ENCODE results near the gene DNMBP. TPM values are rescaled to one million over a fixed set of nuclear protein-coding genes. Genes with fewer than 3 reads are reported as not detected.
"Not testable (repeated sequence)": the region's sequence is repeated elsewhere in the genome, so short reads cannot be mapped to it uniquely, and the experiment has no call there.

Gene DNMBP
- total and polyA plus RNA-seq, 2 experiments from 2014 or later = 13.9 to 18.2 TPM

- Histone ChIP-seq H3K4me2 (no peak overlapping the region), H3K27ac (peak overlapping the region; percentile 11), H3K4me1 (ENCODE audit: insufficient read depth) (peaks cover 8% of the 10 kb centered on the region), H3K9me2 (replicated peaks; ENCODE audit: insufficient read depth) (no peaks in the 10 kb centered on the region), H3K79me2 (peaks cover 44% of the 10 kb centered on the region), H3K9me3 (ENCODE audit: low read depth) (no peaks in the 10 kb centered on the region), H3K27me3 (no peaks in the 10 kb centered on the region), H3K4me3 (no peak overlapping the region), H4K20me1 (ENCODE audit: insufficient read depth, poor library complexity, severe bottlenecking) (no peaks in the 10 kb centered on the region), H3K36me3 (replicated peaks; ENCODE audit: insufficient read depth, low read depth) (no peaks in the 10 kb centered on the region), H2AFZ (no peak overlapping the region)
- no peak for DNase-seq (ENCODE audit: low spot score)
- TF ChIP-seq EZH2 (IDR thresholded peaks at IDR 0.05; ENCODE audit: borderline replicate concordance) = no peak
- no peak for TF ChIP-seq EZH2phosphoT487 (IDR thresholded peaks at IDR 0.05; ENCODE audit: low read depth, severe bottlenecking, unreplicated experiment)
- no peak for TF ChIP-seq CTCF (IDR thresholded peaks at IDR 0.05; ENCODE audit: poor library complexity)
- WGBS (ENCODE audit: low lambda C conversion rate, missing lambda C conversion rate) = 95% methylated on average over 3 of the region's 3 CpGs
Observed at GRCh38 chr10:99937630-99938029, 72.1 kb downstream of the DNMBP start.

- not testable (repeated sequence) for DNase-seq (ENCODE audit: low spot score); H3K27me3 ChIP-seq; H3K9me2 ChIP-seq (replicated peaks; ENCODE audit: insufficient read depth); H2AFZ ChIP-seq; H3K4me1 ChIP-seq (ENCODE audit: insufficient read depth); H3K9me3 ChIP-seq (ENCODE audit: low read depth); H4K20me1 ChIP-seq (ENCODE audit: insufficient read depth, poor library complexity, severe bottlenecking); H3K4me3 ChIP-seq; H3K36me3 ChIP-seq (replicated peaks; ENCODE audit: insufficient read depth, low read depth)
- WGBS (ENCODE audit: low lambda C conversion rate, missing lambda C conversion rate) = 48% methylated on average over 4 of the region's 7 CpGs
- Histone ChIP-seq H3K27ac (peak overlapping the region; percentile 93), H3K4me2 (peak overlapping the region; percentile 69), H3K79me2 (peaks cover 37% of the 10 kb centered on the region)
Observed at GRCh38 chr10:99932203-99932957, 77.4 kb downstream of the DNMBP start.

GRCh38 chr10:99930731-99931550 is 78.8 kb downstream of the DNMBP start:
- Histone ChIP-seq H3K4me1 (ENCODE audit: insufficient read depth) (peaks cover 6% of the 10 kb centered on the region), H3K4me2 (peak overlapping the region; percentile 72), H3K27ac (peak overlapping the region; percentile 93), H3K36me3 (replicated peaks; ENCODE audit: insufficient read depth, low read depth) (no peaks in the 10 kb centered on the region), H3K79me2 (peaks cover 42% of the 10 kb centered on the region), H3K9me2 (replicated peaks; ENCODE audit: insufficient read depth) (no peaks in the 10 kb centered on the region), H3K9me3 (ENCODE audit: low read depth) (no peaks in the 10 kb centered on the region), H4K20me1 (ENCODE audit: insufficient read depth, poor library complexity, severe bottlenecking) (no peaks in the 10 kb centered on the region), H2AFZ (no peak overlapping the region), H3K4me3 (peak overlapping the region; percentile 46), H3K27me3 (no peaks in the 10 kb centered on the region)
- TF ChIP-seq CTCF (IDR thresholded peaks at IDR 0.05; ENCODE audit: poor library complexity) (no peak), EZH2phosphoT487 (IDR thresholded peaks at IDR 0.05; ENCODE audit: low read depth, severe bottlenecking, unreplicated experiment) (no peak), EZH2 (IDR thresholded peaks at IDR 0.05; ENCODE audit: borderline replicate concordance) (no peak)
- 12% methylated on average over 9 of the region's 9 CpGs for whole genome bisulfite sequencing (ENCODE audit: low lambda C conversion rate, missing lambda C conversion rate)
- peak; percentile 87 for DNase-seq (ENCODE audit: low spot score)

GRCh38 chr10:99929360-99929759 is 80.4 kb downstream of the DNMBP start:
- Histone ChIP-seq H3K4me2 (peak overlapping the region; percentile 72), H4K20me1 (ENCODE audit: insufficient read depth, poor library complexity, severe bottlenecking) (no peaks in the 10 kb centered on the region), H3K4me1 (ENCODE audit: insufficient read depth) (peaks cover 17% of the 10 kb centered on the region), H3K79me2 (peaks cover 57% of the 10 kb centered on the region), H3K27me3 (no peaks in the 10 kb centered on the region), H3K9me2 (replicated peaks; ENCODE audit: insufficient read depth) (no peaks in the 10 kb centered on the region), H3K4me3 (peak overlapping the region; percentile 46), H3K27ac (peak overlapping the region; percentile 93), H2AFZ (no peak overlapping the region), H3K36me3 (replicated peaks; ENCODE audit: insufficient read depth, low read depth) (no peaks in the 10 kb centered on the region), H3K9me3 (ENCODE audit: low read depth) (no peaks in the 10 kb centered on the region)
- no peak for DNase-seq (ENCODE audit: low spot score)
- 70% methylated on average over 9 of the region's 9 CpGs for WGBS (ENCODE audit: low lambda C conversion rate, missing lambda C conversion rate)
- TF ChIP-seq CTCF (IDR thresholded peaks at IDR 0.05; ENCODE audit: poor library complexity) = no peak
- TF ChIP-seq EZH2phosphoT487 (IDR thresholded peaks at IDR 0.05; ENCODE audit: low read depth, severe bottlenecking, unreplicated experiment) = no peak
- TF ChIP-seq EZH2 (IDR thresholded peaks at IDR 0.05; ENCODE audit: borderline replicate concordance) = no peak

All from hepatocyte (in vitro differentiated cells).